Measurements from ENCODE around the gene BCL2. TPM values are rescaled to one million over a fixed set of nuclear protein-coding genes. Genes with fewer than 3 reads are reported as not detected.

Gene BCL2
- total RNA-seq, 1 donor from 2014 or later: 4.9 TPM

DNA sequence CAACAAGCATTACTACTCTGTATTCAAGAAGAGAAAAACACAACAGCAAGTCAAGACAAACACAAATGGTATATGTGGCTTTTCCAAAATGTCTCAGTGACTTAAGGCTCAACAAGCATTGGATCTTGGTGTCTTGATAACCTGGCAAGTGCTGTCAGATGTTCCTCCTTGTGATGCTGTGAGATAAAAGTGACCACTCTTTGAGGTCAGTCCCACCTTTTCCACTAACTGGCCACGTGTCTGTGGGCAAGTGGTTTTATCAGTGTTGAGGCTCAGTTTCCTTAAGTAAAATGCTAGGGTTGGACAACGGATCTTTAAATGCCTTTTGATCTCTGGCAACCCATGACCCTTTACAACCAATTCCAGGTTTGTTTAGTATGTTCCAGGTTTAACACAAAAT, 98.7 kb downstream of the BCL2 start:
- Mint-ChIP-seq H3K36me3 (peaks cover 2% of the 10 kb centered on the region), H3K4me3 (no peak overlapping the region), H3K27me3 (ENCODE audit: insufficient read depth, low read depth) (no peaks in the 10 kb centered on the region), H3K27ac (no peak overlapping the region), H3K4me1 (peaks cover 3% of the 10 kb centered on the region), H3K9me3 (peaks cover 9% of the 10 kb centered on the region)
- H3K4me2 ChIP-seq: no peak overlapping the region
- no peaks in the 10 kb centered on the region for H4K20me1 ChIP-seq (ENCODE audit: low read depth)
- DNase-seq (ENCODE audit: low spot score): no peak
- no peaks in the 10 kb centered on the region for H3K36me3 ChIP-seq
- H3K4me3 ChIP-seq: no peak overlapping the region
- TF ChIP-seq EZH2 (IDR thresholded peaks at IDR 0.05): no peak
- TF ChIP-seq, protein P1, sequence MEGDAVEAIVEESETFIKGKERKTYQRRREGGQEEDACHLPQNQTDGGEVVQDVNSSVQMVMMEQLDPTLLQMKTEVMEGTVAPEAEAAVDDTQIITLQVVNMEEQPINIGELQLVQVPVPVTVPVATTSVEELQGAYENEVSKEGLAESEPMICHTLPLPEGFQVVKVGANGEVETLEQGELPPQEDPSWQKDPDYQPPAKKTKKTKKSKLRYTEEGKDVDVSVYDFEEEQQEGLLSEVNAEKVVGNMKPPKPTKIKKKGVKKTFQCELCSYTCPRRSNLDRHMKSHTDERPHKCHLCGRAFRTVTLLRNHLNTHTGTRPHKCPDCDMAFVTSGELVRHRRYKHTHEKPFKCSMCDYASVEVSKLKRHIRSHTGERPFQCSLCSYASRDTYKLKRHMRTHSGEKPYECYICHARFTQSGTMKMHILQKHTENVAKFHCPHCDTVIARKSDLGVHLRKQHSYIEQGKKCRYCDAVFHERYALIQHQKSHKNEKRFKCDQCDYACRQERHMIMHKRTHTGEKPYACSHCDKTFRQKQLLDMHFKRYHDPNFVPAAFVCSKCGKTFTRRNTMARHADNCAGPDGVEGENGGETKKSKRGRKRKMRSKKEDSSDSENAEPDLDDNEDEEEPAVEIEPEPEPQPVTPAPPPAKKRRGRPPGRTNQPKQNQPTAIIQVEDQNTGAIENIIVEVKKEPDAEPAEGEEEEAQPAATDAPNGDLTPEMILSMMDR (IDR thresholded peaks at IDR 0.05): no peak
- no peak for TF ChIP-seq EZH2phosphoT487 (IDR thresholded peaks at IDR 0.05)
- H3K27me3 ChIP-seq: no peaks in the 10 kb centered on the region
- H3K27ac ChIP-seq: no peak overlapping the region
- no peak overlapping the region for H3K9ac ChIP-seq
- no peaks in the 10 kb centered on the region for H3F3A ChIP-seq (ENCODE audit: low read depth)
- H3K4me1 ChIP-seq: no peaks in the 10 kb centered on the region
- no peaks in the 10 kb centered on the region for H3K79me2 ChIP-seq (ENCODE audit: low read depth)
- H3K9me3 ChIP-seq (ENCODE audit: low read depth): no peaks in the 10 kb centered on the region
- H2AFZ ChIP-seq (replicated peaks): no peak overlapping the region

DNA sequence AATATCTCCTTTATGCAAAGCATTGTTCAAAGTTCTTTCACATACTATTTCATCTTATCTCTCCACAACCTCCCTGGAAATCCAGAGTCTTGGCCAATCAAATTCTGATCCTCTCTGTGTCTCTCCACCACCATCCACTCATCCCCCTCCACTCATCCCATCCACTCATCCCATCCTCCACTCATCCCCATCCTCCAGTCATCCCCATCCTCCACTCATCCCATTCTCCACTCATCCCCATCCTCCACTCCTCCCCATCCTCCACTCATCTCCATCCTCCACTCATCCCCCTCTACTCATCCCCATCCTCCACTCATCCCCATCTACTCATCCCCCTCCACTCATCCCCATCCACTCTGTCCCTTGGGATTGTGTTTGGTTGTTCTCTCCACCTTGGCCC, 101.1 kb downstream of the BCL2 start:
- no peak overlapping the region for H3K27ac ChIP-seq
- no peak overlapping the region for H3K4me3 Mint-ChIP-seq
- TF ChIP-seq EZH2phosphoT487 (IDR thresholded peaks at IDR 0.05) (no peak), EZH2 (IDR thresholded peaks at IDR 0.05) (no peak)
- TF ChIP-seq, protein P1 (IDR thresholded peaks at IDR 0.05): no peak
- H3K4me3 ChIP-seq: no peak overlapping the region
- no peak overlapping the region for H3K4me2 ChIP-seq
- H3F3A ChIP-seq (ENCODE audit: low read depth): no peaks in the 10 kb centered on the region
- DNase-seq (ENCODE audit: low spot score): no peak
- H3K27me3 Mint-ChIP-seq (ENCODE audit: insufficient read depth, low read depth): no peaks in the 10 kb centered on the region
- H2AFZ ChIP-seq (replicated peaks): no peak overlapping the region
- H3K79me2 ChIP-seq (ENCODE audit: low read depth): no peaks in the 10 kb centered on the region
- H3K9me3 Mint-ChIP-seq: peaks cover 8% of the 10 kb centered on the region
- H3K9me3 ChIP-seq (ENCODE audit: low read depth): no peaks in the 10 kb centered on the region
- H3K9ac ChIP-seq: no peak overlapping the region
- H3K4me1 Mint-ChIP-seq: peaks cover 6% of the 10 kb centered on the region
- H3K27ac Mint-ChIP-seq: no peak overlapping the region
- H3K27me3 ChIP-seq: no peaks in the 10 kb centered on the region
- H4K20me1 ChIP-seq (ENCODE audit: low read depth): no peaks in the 10 kb centered on the region
- peaks cover 2% of the 10 kb centered on the region for H3K36me3 Mint-ChIP-seq
- H3K36me3 ChIP-seq: no peaks in the 10 kb centered on the region
- no peaks in the 10 kb centered on the region for H3K4me1 ChIP-seq

DNA sequence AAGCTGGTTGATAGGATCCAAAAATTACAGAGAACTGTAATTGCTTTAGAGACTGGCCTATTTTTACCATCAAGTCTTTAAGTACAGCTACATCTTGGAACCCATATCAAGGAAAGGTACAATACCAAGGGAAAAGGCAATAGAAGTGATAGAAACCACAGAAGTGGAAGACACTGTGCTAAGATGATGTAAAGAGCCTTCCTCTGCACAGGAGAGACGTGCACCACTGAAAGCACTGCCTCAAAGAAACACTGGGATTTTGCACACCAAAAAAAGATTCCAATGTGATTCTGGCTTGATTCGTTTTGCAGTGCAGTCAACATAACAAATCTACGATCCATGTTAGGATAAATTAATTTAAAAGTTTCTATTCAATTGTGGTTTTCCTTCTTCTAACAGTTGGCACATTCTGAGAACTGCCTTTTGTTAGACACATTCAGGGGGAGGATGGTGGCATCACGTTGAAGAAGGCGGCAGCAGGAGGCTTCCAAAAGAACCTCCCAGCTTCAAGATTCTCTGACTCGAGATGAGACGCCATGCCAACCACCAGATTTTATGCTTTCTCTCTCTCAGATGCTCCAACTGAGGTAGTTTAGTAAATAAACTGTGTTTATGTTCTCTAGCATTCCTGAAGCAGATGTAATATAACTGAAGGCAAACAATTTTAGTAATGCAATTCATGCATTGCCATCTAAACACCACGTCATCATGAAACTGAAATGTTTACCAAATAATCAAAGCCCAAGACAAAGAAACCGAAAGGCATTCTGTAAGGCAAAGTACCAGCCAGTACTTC, 102.9 kb downstream of the BCL2 start:
- Histone ChIP-seq H3K27me3 (no peaks in the 10 kb centered on the region), H3K4me1 (no peaks in the 10 kb centered on the region), H3K4me2 (no peak overlapping the region), H3F3A (ENCODE audit: low read depth) (no peaks in the 10 kb centered on the region), H3K4me3 (no peak overlapping the region), H3K79me2 (ENCODE audit: low read depth) (no peaks in the 10 kb centered on the region), H3K36me3 (no peaks in the 10 kb centered on the region), H3K27ac (no peak overlapping the region), H3K9me3 (ENCODE audit: low read depth) (no peaks in the 10 kb centered on the region), H3K9ac (no peak overlapping the region), H4K20me1 (ENCODE audit: low read depth) (no peaks in the 10 kb centered on the region), H2AFZ (replicated peaks) (no peak overlapping the region)
- Mint-ChIP-seq H3K9me3 (peaks cover 8% of the 10 kb centered on the region), H3K36me3 (no peaks in the 10 kb centered on the region), H3K4me3 (no peak overlapping the region), H3K27ac (no peak overlapping the region), H3K27me3 (ENCODE audit: insufficient read depth, low read depth) (no peaks in the 10 kb centered on the region), H3K4me1 (peaks cover 6% of the 10 kb centered on the region)
- no peak for DNase-seq (ENCODE audit: low spot score)
- no peak for TF ChIP-seq EZH2 (IDR thresholded peaks at IDR 0.05)
- no peak for TF ChIP-seq EZH2phosphoT487 (IDR thresholded peaks at IDR 0.05)
- TF ChIP-seq, protein P1 (IDR thresholded peaks at IDR 0.05): no peak
